GM12878 (cell line): ENCODE measurements around the gene GOLGA6L26.
"Not testable (repeated sequence)": the region's sequence is repeated elsewhere in the genome, so short reads cannot be mapped to it uniquely, and the experiment has no call there.

Source experiments
- BACH1 ChIP-seq: fragments of 450-650 bp; IDR thresholded peaks from 2 replicates; pipeline ENCODE4 v1.6.1; 2017; ENCODE audit warnings: mild to moderate bottlenecking, borderline replicate concordance
- BHLHE40 ChIP-seq, 2 experiments: fragments of 450-650 bp in 1 of 2; IDR thresholded peaks; 2 replicates each; pipeline ENCODE4 v1.6.1; 2011 to 2017; ENCODE audit warnings: low read depth in 2 of 2, borderline replicate concordance in 1 of 2, improper control_type of control experiment in 1 of 2, low read length in 1 of 2, mild to moderate bottlenecking in 1 of 2
- E2F4 ChIP-seq: IDR thresholded peaks from 2 replicates; pipeline ENCODE4 v1.6.1; 2012; ENCODE audit warnings: low read depth, low read length, improper control_type of control experiment
- IKZF1 ChIP-seq: fragments of 450-650 bp; conservative IDR thresholded peaks from 2 replicates; pipeline ENCODE4 v1.6.1; 2017; ENCODE audit warnings: antibody characterized with exemption, mild to moderate bottlenecking
- JUNB ChIP-seq: IDR thresholded peaks from 2 replicates; pipeline ENCODE4 v1.6.1; 2016; ENCODE audit warnings: antibody characterized with exemption, mild to moderate bottlenecking
- MEF2A ChIP-seq: IDR thresholded peaks from 2 replicates; pipeline ENCODE4 v1.6.1; 2011; ENCODE audit warnings: low read depth, mild to moderate bottlenecking, low read length, moderate library complexity; ENCODE audit not compliant: insufficient read depth
- MYC ChIP-seq: IDR thresholded peaks from 2 replicates; pipeline ENCODE4 v1.6.1; 2011; ENCODE audit warnings: mild to moderate bottlenecking, low read length, moderate library complexity, inconsistent platforms; ENCODE audit not compliant: insufficient read depth, insufficient replicate concordance, insufficient read length, severe bottlenecking
- NR2F1 ChIP-seq: fragments of 450-650 bp; conservative IDR thresholded peaks from 2 replicates; pipeline ENCODE4 v1.6.1; 2017; ENCODE audit warnings: mild to moderate bottlenecking
- POLR2AphosphoS5 ChIP-seq: IDR thresholded peaks from 2 replicates; pipeline ENCODE4 v1.6.1; 2011; ENCODE audit warnings: mild to moderate bottlenecking, low read length, inconsistent platforms
- YY1 ChIP-seq: IDR thresholded peaks from 2 replicates; pipeline ENCODE4 v1.6.1; 2011; ENCODE audit warnings: low read depth, mild to moderate bottlenecking, low read length
- ZNF592 ChIP-seq: fragments of 450-650 bp; IDR thresholded peaks from 2 replicates; pipeline ENCODE4 v1.6.1; 2017; ENCODE audit warnings: mild to moderate bottlenecking, moderate library complexity
- TF ChIP-seq, protein P1 (sequence below), 3 experiments: IDR thresholded peaks in 2 of 3; conservative IDR thresholded peaks in 1 of 3; 2 replicates each; pipeline ENCODE4 v1.5.1; 2011; ENCODE audit warnings: low read depth in 3 of 3, low read length in 3 of 3, mild to moderate bottlenecking in 3 of 3, control low read depth in 2 of 3, moderate library complexity in 2 of 3, inconsistent platforms in 1 of 3, mixed read lengths in 1 of 3; ENCODE audit not compliant: control insufficient read depth in 2 of 3, insufficient read depth in 1 of 3; ENCODE audit errors: extremely low read depth in 1 of 3

- not testable (repeated sequence) for TF ChIP-seq E2F4; MEF2A; YY1; BACH1; IKZF1; BHLHE40 (IDR thresholded peaks at IDR 0.05; ENCODE audit: borderline replicate concordance in 1 of 2, low read depth in 2 of 2, low read length in 1 of 2); MYC; ZNF592; POLR2AphosphoS5; JUNB; NR2F1
- TF ChIP-seq, protein P1, sequence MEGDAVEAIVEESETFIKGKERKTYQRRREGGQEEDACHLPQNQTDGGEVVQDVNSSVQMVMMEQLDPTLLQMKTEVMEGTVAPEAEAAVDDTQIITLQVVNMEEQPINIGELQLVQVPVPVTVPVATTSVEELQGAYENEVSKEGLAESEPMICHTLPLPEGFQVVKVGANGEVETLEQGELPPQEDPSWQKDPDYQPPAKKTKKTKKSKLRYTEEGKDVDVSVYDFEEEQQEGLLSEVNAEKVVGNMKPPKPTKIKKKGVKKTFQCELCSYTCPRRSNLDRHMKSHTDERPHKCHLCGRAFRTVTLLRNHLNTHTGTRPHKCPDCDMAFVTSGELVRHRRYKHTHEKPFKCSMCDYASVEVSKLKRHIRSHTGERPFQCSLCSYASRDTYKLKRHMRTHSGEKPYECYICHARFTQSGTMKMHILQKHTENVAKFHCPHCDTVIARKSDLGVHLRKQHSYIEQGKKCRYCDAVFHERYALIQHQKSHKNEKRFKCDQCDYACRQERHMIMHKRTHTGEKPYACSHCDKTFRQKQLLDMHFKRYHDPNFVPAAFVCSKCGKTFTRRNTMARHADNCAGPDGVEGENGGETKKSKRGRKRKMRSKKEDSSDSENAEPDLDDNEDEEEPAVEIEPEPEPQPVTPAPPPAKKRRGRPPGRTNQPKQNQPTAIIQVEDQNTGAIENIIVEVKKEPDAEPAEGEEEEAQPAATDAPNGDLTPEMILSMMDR (IDR thresholded peaks at IDR 0.05 in 2 of 3, conservative IDR thresholded peaks at IDR 0.05 in 1 of 3; ENCODE audit: control insufficient read depth in 2 of 3, extremely low read depth in 1 of 3, insufficient read depth in 1 of 3, low read depth in 3 of 3, low read length in 3 of 3), result not testable (repeated sequence)
These were observed 30.3 kb upstream of the GOLGA6L26 start for GRCh38 chr15:23364261-23364660.
